Right cardiac atrium (tissue), 5 donors: Measurements from ENCODE around the gene TRABD. TPM values are rescaled to one million over a fixed set of nuclear protein-coding genes. Genes with fewer than 3 reads are reported as not detected.

ENCODE experiments used
- ATAC-seq, 2 donors: fragments of 200-7000 bp; cut with Tn5 transposase; one replicate each; pipeline versions ENCODE4 v1.8.0 to v1.9.1; 2020; ENCODE audit warnings: moderate library complexity in 2 of 2, mild to moderate bottlenecking in 1 of 2
- DNase-seq, 3 donors: peaks; one replicate each; pipeline ENCODE4 v3.0.0-alpha.2; 2020
- H3K27ac ChIP-seq: one replicate; pipeline ENCODE4 v1.5.1; 2013; ENCODE audit warnings: mild to moderate bottlenecking, low read length, control low read depth, moderate library complexity
- H3K27me3 ChIP-seq: one replicate; pipeline ENCODE4 v1.6.1; 2013; ENCODE audit not compliant: control insufficient read depth, insufficient read depth
- H3K4me1 ChIP-seq: one replicate; pipeline ENCODE4 v1.6.1; 2013; ENCODE audit warnings: low read length; ENCODE audit not compliant: control insufficient read depth, insufficient read depth
- H3K4me3 ChIP-seq: one replicate; pipeline ENCODE4 v1.5.1; 2013; ENCODE audit warnings: low read length, control low read depth
- H3K9me3 ChIP-seq: one replicate; pipeline ENCODE4 v1.6.1; 2013; ENCODE audit warnings: low read length; ENCODE audit not compliant: control insufficient read depth
- WGBS: extraction: QIAGEN DNeasy Blood & Tissue Kit; methylation state at CpG from one replicate; pipeline ENCODE4 v1.1.7; 2013; 5-methylcytosine and 5-hydroxymethylcytosine counted together
- intact Hi-C, 4 donors: fragments of 100-400 bp; cut with DNase I; formaldehyde crosslinking; loops; one replicate each; pipeline versions ENCODE4 v1.11.0 to v1.14.0; 2022 to 2023
- polyA plus RNA-seq: library from polyadenylated mRNA; stranded (reverse); fragments of 200-250 nt; gene quantifications from one replicate; pipeline ENCODE4 v1.2.3, GENCODE V29; 2013
- total RNA-seq, 4 donors: library from RNA; stranded (reverse); fragmentation: NEBNext Ultra II Directional; extraction: Animal tissue kit (Norgen Biotek cat#: 25700); gene quantifications; one replicate each; pipeline ENCODE4 v1.2.1, GENCODE V29; 2021
- donor health status: healthy with polysubstance abuse.
- donor health status: DM: no; HTN: yes; CAD: no.
- donor health status: DM: no; HTN: no; CAD: no.
- donor health status: DM: no; HTN: yes; CAD: no; lungs with severe emphysema.
- donor health status: DM: yes; HTN: yes; CAD: no.

Gene TRABD
- total and polyA plus RNA-seq, 5 donors, result 16.7 to 25.5 (median 21.6) TPM

DNA sequence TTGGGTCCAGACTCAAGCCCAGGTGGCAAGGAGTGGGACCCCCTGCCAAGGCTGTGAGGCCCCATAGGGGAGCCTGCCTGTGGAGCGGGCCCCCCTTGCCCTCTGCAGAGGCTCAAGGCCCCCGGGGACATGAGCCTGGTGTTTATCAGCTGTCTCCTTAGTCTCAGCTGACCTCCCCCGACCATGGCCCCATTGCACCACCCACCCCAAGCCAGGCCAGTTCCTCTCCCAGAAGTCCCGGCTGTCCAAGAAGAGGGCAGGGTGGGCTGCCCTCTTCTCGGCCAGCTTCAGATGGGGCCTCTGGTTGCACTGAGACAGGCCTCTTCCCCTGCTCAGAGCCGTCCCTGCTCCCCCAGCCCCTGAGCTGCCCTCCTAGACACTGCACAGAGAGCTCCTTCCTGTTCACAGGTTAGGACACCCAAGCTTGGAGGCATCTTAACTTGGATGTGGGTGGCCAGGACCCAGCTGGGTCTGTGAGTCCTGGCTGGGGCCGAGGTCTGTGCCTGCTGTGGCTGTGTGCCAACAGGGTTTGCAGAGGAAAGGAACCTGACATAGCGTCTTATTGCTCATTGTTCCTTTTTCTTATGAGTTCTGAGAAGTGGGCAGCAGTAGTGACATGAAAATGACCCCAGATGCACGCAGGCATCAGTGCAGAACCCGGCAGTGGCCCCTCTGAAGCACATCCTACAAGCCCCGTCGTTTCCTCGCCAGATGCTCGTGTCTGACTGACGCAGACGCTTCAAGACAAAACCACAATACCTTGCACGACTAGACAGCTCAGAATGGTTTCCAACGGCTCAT is 5.4 kb downstream of the TRABD start:
- no peaks in the 10 kb centered on the region for H3K9me3 ChIP-seq
- peak overlapping the region; percentile 15 for H3K4me3 ChIP-seq
- H3K27ac ChIP-seq, result peak overlapping the region; percentile 33
- ATAC-seq, result no peak
- WGBS, result 61% methylated on average over 18 of the region's 18 CpGs
- intact Hi-C loops, result no loop called here
- no peaks in the 10 kb centered on the region for H3K27me3 ChIP-seq
- peak; percentile 45 to 70 (median 65) for DNase-seq
- H3K4me1 ChIP-seq, result no peaks in the 10 kb centered on the region

GRCh38 chr22:50192436-50193204 is 6.9 kb downstream of the TRABD start:
- intact Hi-C loops, result no loop called here
- 85% methylated on average over 25 of the region's 25 CpGs for WGBS
- Histone ChIP-seq H3K9me3 (no peaks in the 10 kb centered on the region), H3K4me1 (no peaks in the 10 kb centered on the region), H3K27ac (no peak overlapping the region), H3K4me3 (no peak overlapping the region), H3K27me3 (no peaks in the 10 kb centered on the region)
- DNase-seq (peak in 2 of 3 donors; percentile 52 to 62), ATAC-seq (no peak)

GRCh38 chr22:50193621-50194020 is 7.9 kb downstream of the TRABD start:
- Histone ChIP-seq H3K9me3 (no peaks in the 10 kb centered on the region), H3K4me1 (no peaks in the 10 kb centered on the region), H3K27ac (no peak overlapping the region), H3K27me3 (no peaks in the 10 kb centered on the region), H3K4me3 (no peak overlapping the region)
- intact Hi-C loops, result no loop called here
- no peak for ATAC-seq
- peak in 2 of 3 donors; percentile 52 to 59 for DNase-seq
- 90% methylated on average over 8 of the region's 8 CpGs for WGBS

DNA sequence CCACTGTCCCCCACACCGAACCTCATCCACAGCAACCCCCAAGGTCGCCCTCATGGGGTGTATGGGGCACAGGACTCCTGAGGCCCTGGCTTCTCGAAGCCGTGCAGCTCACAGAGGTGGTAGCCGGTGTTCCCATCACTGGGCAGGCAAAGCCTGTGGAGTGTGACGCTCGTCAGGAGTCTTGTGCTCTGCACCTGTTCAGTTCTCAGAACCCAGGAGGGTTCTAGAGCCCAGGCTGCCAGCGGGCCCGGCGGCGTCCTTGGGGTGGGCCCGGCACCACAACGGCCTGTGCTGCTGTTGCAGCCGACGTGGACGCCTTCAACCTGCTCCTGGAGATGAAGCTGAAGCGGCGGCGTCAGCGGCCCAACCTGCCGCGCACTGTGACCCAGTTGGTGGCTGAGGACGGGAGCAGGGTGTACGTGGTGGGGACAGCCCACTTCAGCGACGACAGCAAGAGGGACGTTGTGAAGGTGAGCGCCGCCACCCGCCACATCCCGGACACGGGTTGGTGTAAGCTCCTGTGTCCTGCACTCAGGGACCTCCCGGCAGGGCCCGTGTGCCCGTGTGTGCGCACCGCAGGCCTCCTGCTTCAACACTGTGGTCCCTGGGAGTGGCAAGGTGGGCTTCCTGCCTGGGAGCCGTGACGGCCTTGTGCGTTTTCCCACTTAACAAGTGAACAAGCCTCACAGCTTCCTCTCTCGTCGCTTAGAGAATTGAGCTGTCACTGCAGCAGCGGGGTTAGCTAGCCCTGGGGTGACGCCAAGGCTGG is 8.5 kb downstream of the TRABD start:
- Histone ChIP-seq H3K9me3 (no peaks in the 10 kb centered on the region), H3K4me3 (no peak overlapping the region), H3K27me3 (no peaks in the 10 kb centered on the region), H3K4me1 (no peaks in the 10 kb centered on the region), H3K27ac (no peak overlapping the region)
- 87% methylated on average over 44 of the region's 44 CpGs for WGBS
- ATAC-seq (no peak), DNase-seq (peak in 2 of 3 donors; percentile 47 to 63)
- intact Hi-C loops, result no loop called here

DNA sequence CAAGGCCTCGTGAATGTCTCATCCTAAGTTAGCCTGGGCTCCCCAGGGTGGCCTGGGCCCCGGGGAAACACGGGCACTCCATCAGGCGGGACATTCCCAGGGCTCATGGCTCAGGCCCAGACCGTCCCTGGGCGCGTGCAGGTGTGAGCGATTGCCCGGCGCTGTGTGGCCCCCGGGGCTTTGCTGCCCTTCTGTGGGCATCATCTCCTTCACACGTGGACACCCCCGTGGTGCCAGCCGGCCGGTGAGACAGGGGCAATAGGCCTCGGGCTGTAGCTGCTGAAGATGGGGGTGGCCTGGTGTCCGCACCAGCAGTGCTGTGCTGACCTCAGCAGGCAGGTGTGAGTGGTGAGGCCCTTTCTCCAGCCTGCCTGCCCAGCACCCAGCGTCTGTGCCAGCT is 10.5 kb downstream of the TRABD start:
- Histone ChIP-seq H3K4me3 (no peak overlapping the region), H3K27ac (no peak overlapping the region), H3K9me3 (no peaks in the 10 kb centered on the region), H3K27me3 (no peaks in the 10 kb centered on the region), H3K4me1 (no peaks in the 10 kb centered on the region)
- intact Hi-C loops, result no loop called here
- 86% methylated on average over 18 of the region's 18 CpGs for WGBS
- ATAC-seq (no peak), DNase-seq (peak in 2 of 3 donors; percentile 54)

- H3K9me3 ChIP-seq, result no peaks in the 10 kb centered on the region
- H3K27me3 ChIP-seq, result no peaks in the 10 kb centered on the region
- intact Hi-C loops, result no loop called here
- 88% methylated on average over 23 of the region's 23 CpGs for WGBS
- peak in 2 of 3 donors; percentile 51 to 62 for DNase-seq
- no peak overlapping the region for H3K4me3 ChIP-seq
- no peak overlapping the region for H3K27ac ChIP-seq
- no peak for ATAC-seq
- peaks cover 1% of the 10 kb centered on the region for H3K4me1 ChIP-seq
These were observed 11.5 kb downstream of the TRABD start for GRCh38 chr22:50197000-50197800.

DNA sequence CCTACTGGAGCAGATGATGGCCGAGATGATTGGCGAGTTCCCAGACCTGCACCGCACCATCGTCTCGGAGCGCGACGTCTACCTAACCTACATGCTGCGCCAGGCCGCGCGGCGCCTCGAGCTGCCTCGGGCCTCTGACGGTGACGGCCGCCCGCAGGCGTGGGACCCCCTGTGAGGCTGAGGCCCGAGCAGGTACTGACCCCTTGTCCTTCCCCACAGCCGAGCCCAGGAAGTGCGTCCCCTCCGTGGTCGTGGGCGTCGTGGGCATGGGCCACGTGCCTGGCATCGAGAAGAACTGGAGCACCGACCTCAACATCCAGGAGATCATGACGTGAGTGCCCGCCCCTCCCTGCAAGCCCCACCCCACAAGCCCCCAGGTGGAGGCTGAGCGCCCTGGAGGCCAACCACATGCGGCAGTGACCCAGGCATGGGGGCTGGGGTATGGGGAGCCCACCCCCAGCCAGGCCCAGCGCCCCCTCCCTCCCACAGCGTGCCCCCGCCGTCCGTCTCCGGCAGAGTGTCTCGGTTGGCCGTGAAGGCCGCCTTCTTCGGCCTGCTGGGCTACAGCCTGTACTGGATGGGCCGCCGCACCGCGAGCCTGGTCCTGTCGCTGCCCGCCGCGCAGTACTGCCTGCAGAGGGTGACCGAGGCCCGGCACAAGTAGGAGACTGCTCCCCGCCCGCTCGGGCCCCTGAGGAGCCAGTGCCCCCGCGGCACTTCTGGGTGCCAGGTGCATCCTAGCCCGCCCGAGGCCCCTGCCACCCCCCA is 12.3 kb downstream of the TRABD start:
- no peak for ATAC-seq
- DNase-seq, result peak in 2 of 3 donors; percentile 56 to 67
- H3K27me3 ChIP-seq, result no peaks in the 10 kb centered on the region
- H3K4me1 ChIP-seq, result peaks cover 2% of the 10 kb centered on the region
- H3K9me3 ChIP-seq, result no peaks in the 10 kb centered on the region
- WGBS, result 94% methylated on average over 61 of the region's 61 CpGs
- H3K27ac ChIP-seq, result no peak overlapping the region
- intact Hi-C loops, result no loop called here
- H3K4me3 ChIP-seq, result no peak overlapping the region

DNA sequence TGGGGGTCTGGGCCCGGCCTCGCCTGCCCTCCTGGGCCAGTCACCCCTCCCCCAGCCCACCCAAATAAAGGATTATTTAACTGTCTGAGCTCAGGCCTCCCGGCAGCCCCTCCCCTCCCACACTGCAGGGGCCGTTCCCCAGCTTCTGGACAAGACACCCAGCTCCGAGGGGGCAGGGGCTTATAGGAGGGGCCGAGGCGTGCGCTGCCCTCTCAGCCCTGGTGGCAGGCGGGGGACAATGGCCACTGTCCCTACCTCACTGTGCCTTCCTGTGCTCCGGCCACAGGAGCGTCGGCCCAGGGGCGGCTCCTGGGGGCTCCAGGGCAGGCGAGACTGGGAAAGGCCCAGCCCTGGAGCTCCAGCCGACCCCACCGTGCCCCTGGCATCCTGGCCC is 12.9 kb downstream of the TRABD start:
- Histone ChIP-seq H3K9me3 (no peaks in the 10 kb centered on the region), H3K27ac (no peak overlapping the region), H3K4me1 (peaks cover 2% of the 10 kb centered on the region), H3K4me3 (no peak overlapping the region), H3K27me3 (no peaks in the 10 kb centered on the region)
- intact Hi-C loops, result no loop called here
- no peak for ATAC-seq
- DNase-seq, result peak in 2 of 3 donors; percentile 51 to 64
- 88% methylated on average over 16 of the region's 16 CpGs for WGBS

DNA sequence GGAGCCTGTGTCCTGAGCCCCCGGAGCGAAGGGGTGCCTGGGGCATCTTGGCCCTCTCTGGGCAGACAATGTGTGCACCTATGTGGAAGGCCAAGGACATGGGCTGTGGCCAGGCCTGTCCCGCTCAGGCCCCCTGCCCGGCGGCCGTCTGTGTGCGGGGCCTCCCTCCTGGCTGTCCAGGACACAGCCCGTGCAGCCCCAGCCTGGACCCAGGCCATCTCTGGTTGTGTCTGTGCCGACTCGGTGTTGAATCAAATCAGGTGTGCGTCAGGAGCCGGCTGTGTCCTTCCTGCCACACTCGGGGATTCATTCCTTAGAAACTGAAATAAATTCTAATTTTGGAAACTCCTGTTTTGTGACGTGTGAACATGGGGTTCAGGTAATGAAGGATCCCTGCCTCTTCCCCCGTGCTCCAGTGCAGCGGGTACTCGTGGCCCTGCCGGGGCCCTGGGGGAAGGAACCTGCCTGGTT is 13.6 kb downstream of the TRABD start:
- peaks cover 2% of the 10 kb centered on the region for H3K4me1 ChIP-seq
- DNase-seq (peak in 2 of 3 donors; percentile 67 to 68), ATAC-seq (peak in 1 of 2 donors; percentile 3)
- no peaks in the 10 kb centered on the region for H3K27me3 ChIP-seq
- 75% methylated on average over 18 of the region's 18 CpGs for WGBS
- no peaks in the 10 kb centered on the region for H3K9me3 ChIP-seq
- intact Hi-C loops, result no loop called here
- no peak overlapping the region for H3K4me3 ChIP-seq
- H3K27ac ChIP-seq, result no peak overlapping the region
